ENCODE data around the gene ZNF232.
"Not testable (repeated sequence)": the region's sequence is repeated elsewhere in the genome, so short reads cannot be mapped to it uniquely, and the experiment has no call there.

DNA sequence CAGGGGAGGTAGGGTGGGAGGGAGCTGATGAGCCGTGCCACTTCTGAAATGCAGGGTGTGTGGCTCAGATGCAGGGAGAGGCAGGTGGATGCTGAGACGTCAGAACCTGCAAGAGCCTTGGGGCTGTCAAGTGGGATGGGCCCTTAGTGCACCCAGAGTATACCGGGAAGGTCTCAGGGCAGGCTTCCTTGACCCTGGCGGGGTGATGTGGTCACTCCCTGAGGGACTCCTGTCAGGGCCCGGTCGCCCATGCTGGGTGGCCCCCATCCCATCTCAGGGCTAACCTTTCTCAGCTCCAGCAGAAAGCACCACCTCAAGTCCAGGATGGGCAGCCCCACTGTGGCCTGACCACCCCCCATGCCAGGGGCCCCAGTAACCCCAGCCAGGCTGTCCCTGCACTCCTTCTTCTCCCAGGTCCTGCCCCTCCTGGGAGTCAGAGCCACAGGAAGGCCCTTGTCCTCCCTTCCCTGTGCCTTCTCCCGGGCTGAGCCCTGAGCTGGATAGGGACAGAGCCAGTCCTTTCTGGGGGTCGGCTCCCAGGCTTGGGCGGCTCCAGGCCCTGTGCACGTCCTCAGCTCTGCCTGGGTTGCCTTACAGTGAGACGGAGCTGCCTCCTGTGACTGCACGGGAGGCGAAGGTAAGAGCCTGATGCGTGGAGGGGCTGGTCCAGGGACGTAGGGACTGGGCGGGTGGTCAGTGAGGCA lies 20.3 kb upstream of the ZNF232 start:
- TF ChIP-seq NFE2L2 (conservative IDR thresholded peaks at IDR 0.05; ENCODE audit: low read length); POLR2A (IDR thresholded peaks at IDR 0.05; ENCODE audit: low read length); RARB (CRISPR knock-in tag; IDR thresholded peaks at IDR 0.05); CTCF (IDR thresholded peaks at IDR 0.05); MYC (IDR thresholded peaks at IDR 0.05; ENCODE audit: borderline replicate concordance, low read length); TFCP2L1 (CRISPR knock-in tag; IDR thresholded peaks at IDR 0.05); ZC3H11A (IDR thresholded peaks at IDR 0.05); ZFP36 (IDR thresholded peaks at IDR 0.05; ENCODE audit: borderline replicate concordance, partially characterized antibody); SREBF2 (IDR thresholded peaks at IDR 0.05); EP300 (IDR thresholded peaks at IDR 0.05): not testable (repeated sequence)

Data from A549 (cell line).